B cell (primary cell): Measurements from ENCODE around the gene SLC52A1. TPM values are rescaled to one million over a fixed set of nuclear protein-coding genes. Genes with fewer than 3 reads are reported as not detected.
A peak's percentile ranks its signal among the peaks of the same experiment; 100 is the strongest.

ENCODE experiments used
- ATAC-seq: fragments of 200-7000 bp; cut with Tn5 transposase; one replicate; pipeline ENCODE4 v1.10.0; 2021; ENCODE audit warnings: low read depth, mild to moderate bottlenecking, moderate number of reproducible peaks, moderate library complexity
- CTCF ChIA-PET: fragments of 350-600 bp; sonication (Branson Sonifier 250); formaldehyde crosslinking; loops from one replicate; lab custom pipeline; 2021; ENCODE audit warnings: antibody characterized with exemption, inconsistent platforms; lab: Charles Lee
- POLR2A ChIA-PET: fragments of 350-600 bp; sonication (Branson Sonifier 250); formaldehyde crosslinking; loops from one replicate; lab custom pipeline; 2021; ENCODE audit warnings: antibody characterized with exemption; lab: Charles Lee
- DNase-seq: peaks from one replicate; pipeline ENCODE4 v3.0.0; 2013
- H2AFZ ChIP-seq: 2 replicates; pipeline ENCODE4 v1.6.1; 2012; ENCODE audit warnings: mild to moderate bottlenecking, low read depth, low read length; ENCODE audit not compliant: insufficient read depth, poor library complexity, severe bottlenecking
- H3K27ac ChIP-seq, 2 donors: 1 replicate in 1 of 2; 2 replicates in 1 of 2; pipeline ENCODE4 v1.5.1; 2012 to 2013; ENCODE audit warnings: low read length in 2 of 2, mild to moderate bottlenecking in 2 of 2, moderate library complexity in 1 of 2
- H3K27me3 ChIP-seq, 4 experiments: fragments of 200-600 bp in 1 of 4; sonication (generic) in 1 of 4; replicated peaks in 1 of 4; 1 replicate in 2 of 4; 2 replicates in 2 of 4; pipeline versions ENCODE4 v1.6.1 to v1.7.0; 2013 to 2016; ENCODE audit warnings: low read length in 3 of 4, mild to moderate bottlenecking in 2 of 4, mixed read lengths in 1 of 4, moderate library complexity in 1 of 4; ENCODE audit not compliant: insufficient read depth in 4 of 4, control insufficient read depth in 3 of 4; ENCODE audit errors: control extremely low read depth in 1 of 4
- H3K36me3 ChIP-seq, 2 experiments: replicated peaks in 1 of 2; 1 replicate in 1 of 2; 2 replicates in 1 of 2; pipeline versions ENCODE4 v1.6.1 to v1.7.1; 2013; ENCODE audit warnings: low read length in 1 of 2; ENCODE audit not compliant: insufficient read depth in 2 of 2, control insufficient read depth in 1 of 2; ENCODE audit errors: control extremely low read depth in 1 of 2, extremely low read depth in 1 of 2
- H3K4me1 ChIP-seq, 2 donors: fragments of 200-600 bp in 1 of 2; sonication (generic) in 1 of 2; 1 replicate in 1 of 2; 2 replicates in 1 of 2; pipeline versions ENCODE4 v1.5.1 to v1.6.1; 2013 to 2017; ENCODE audit warnings: low read length in 2 of 2; ENCODE audit not compliant: control insufficient read depth in 2 of 2, insufficient read depth in 2 of 2
- H3K4me2 ChIP-seq: replicated peaks from 2 replicates; pipeline ENCODE3; 2012; ENCODE audit warnings: mild to moderate bottlenecking, low read depth, low read length; ENCODE audit not compliant: poor library complexity, severe bottlenecking
- H3K4me3 ChIP-seq, 5 experiments: fragments of 200-600 bp in 1 of 5; sonication (generic) in 1 of 5; 1 replicate in 3 of 5; 2 replicates in 2 of 5; pipeline versions ENCODE4 v1.5.1 to v1.7.0; 2011 to 2016; ENCODE audit warnings: low read length in 4 of 5, mild to moderate bottlenecking in 4 of 5, low read depth in 2 of 5, control low read depth in 1 of 5, moderate library complexity in 1 of 5; ENCODE audit not compliant: insufficient read depth in 1 of 5; ENCODE audit errors: control extremely low read depth in 1 of 5, extremely low read depth in 1 of 5
- H3K79me2 ChIP-seq: fragments of 200-600 bp; sonication (generic); one replicate; pipeline ENCODE4 v1.6.0; 2016; ENCODE audit warnings: low read length; ENCODE audit not compliant: control insufficient read depth, insufficient read depth
- H3K9ac ChIP-seq: fragments of 200-600 bp; sonication (generic); 2 replicates; pipeline ENCODE4 v1.6.1; 2017; ENCODE audit warnings: mild to moderate bottlenecking, low read length, moderate library complexity
- H3K9me3 ChIP-seq, 3 donors: one replicate each; pipeline versions ENCODE4 v1.6.1 to v1.7.1; 2013; ENCODE audit warnings: low read length in 2 of 3; ENCODE audit not compliant: control insufficient read depth in 2 of 3, insufficient read depth in 1 of 3; ENCODE audit errors: control extremely low read depth in 1 of 3
- H4K20me1 ChIP-seq: 2 replicates; pipeline ENCODE4 v1.6.0; 2012; ENCODE audit warnings: mild to moderate bottlenecking, low read length; ENCODE audit not compliant: insufficient read depth, control insufficient read depth, poor library complexity, severe bottlenecking
- H3K27ac Mint-ChIP-seq: one replicate; pipeline ENCODE4 v1.8.0; 2021; ENCODE audit warnings: mixed read lengths
- H3K27me3 Mint-ChIP-seq: one replicate; pipeline ENCODE4 v1.8.0; 2021; ENCODE audit warnings: mixed read lengths
- H3K4me1 Mint-ChIP-seq: one replicate; pipeline ENCODE4 v1.8.0; 2021; ENCODE audit warnings: mixed read lengths
- H3K4me3 Mint-ChIP-seq: one replicate; pipeline ENCODE4 v1.8.0; 2021; ENCODE audit warnings: mixed read lengths
- H3K9me3 Mint-ChIP-seq: one replicate; pipeline ENCODE4 v1.8.0; 2022; ENCODE audit warnings: mixed read lengths; ENCODE audit not compliant: insufficient read depth
- CTCF ChIP-seq: fragments of 200-600 bp; IDR thresholded peaks from one replicate; pipeline ENCODE4 v1.8.0; 2022; ENCODE audit warnings: antibody characterized with exemption, mild to moderate bottlenecking
- EZH2 ChIP-seq: IDR thresholded peaks from 2 replicates; pipeline ENCODE4 v1.6.1; 2012; ENCODE audit warnings: borderline replicate concordance, low read depth, mild to moderate bottlenecking, moderate library complexity, low read length; ENCODE audit not compliant: insufficient read depth, poor library complexity, severe bottlenecking
- WGBS: methylation state at CpG from one replicate; pipeline ENCODE4 v1.1.5; 2013; ENCODE audit warnings: missing lambda C conversion rate; ENCODE audit not compliant: insufficient coverage; 5-methylcytosine and 5-hydroxymethylcytosine counted together
- intact Hi-C: fragments of 100-400 bp; cut with micrococcal nuclease; formaldehyde crosslinking; loops from one replicate; pipeline ENCODE4 v1.10.0; 2022
- polyA plus RNA-seq: library from polyadenylated mRNA; depleted of rRNA; stranded (reverse); fragments of >200 nt; gene quantifications from 2 replicates; pipeline ENCODE4 v1.2.3, GENCODE V29; 2012
- total RNA-seq, 2 donors: library from RNA; stranded (reverse); fragments of 120-200 nt in 1 of 2; gene quantifications; 1 replicate in 1 of 2; 2 replicates in 1 of 2; pipeline versions ENCODE4 v1.2.3 to v1.2.4, GENCODE V29; 2013 to 2022

Gene SLC52A1
- total and polyA plus RNA-seq, 2 donors (not counting 1 experiment from before 2014, with no cell fraction given) = not detected

DNA sequence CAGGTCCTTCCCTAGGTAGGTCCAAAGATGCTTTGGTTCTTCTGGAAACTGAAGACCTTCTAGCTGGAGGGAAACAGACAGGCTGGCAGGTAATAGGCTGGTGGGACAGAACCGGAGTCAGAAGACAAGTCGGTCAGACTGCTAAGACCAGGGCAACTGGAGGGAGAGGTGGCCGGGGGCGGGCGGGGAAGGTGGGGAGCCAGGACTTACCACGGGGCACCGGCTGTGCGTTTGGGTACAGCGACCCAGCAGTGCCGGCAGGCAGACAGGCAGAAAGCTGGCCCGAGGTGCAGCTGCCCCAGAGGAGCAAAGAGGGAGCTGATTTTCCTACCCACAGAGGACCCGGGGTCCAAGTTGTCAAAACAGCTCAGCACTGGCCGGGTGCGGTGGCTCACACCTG, 575 bp downstream of the SLC52A1 start:
- no peaks in the 10 kb centered on the region for H3K79me2 ChIP-seq
- Mint-ChIP-seq H3K4me1 (peaks cover 25% of the 10 kb centered on the region), H3K9me3 (no peaks in the 10 kb centered on the region), H3K4me3 (no peak overlapping the region), H3K27ac (no peak overlapping the region), H3K27me3 (no peaks in the 10 kb centered on the region)
- no peak overlapping the region for H3K9ac ChIP-seq
- no peak for TF ChIP-seq EZH2
- TF ChIP-seq CTCF = no peak
- H3K27ac ChIP-seq = no peak overlapping the region
- H3K4me1 ChIP-seq = peaks cover 7 to 18% of the 10 kb centered on the region in 2 donors
- intact Hi-C loops = loop anchor here (5.0 kb wide), 2 partner anchors 37 to 43 kb away; partner anchors contain the start of genes INCA1, KIF1C and ZFP3
- peaks cover 0 to 21% (median 5%) of the 10 kb centered on the region in 4 experiments for H3K27me3 ChIP-seq
- CTCF ChIA-PET = interaction anchor here (1.2 to 3.8 kb wide), 5 partner anchors 12 to 55 kb away, joined by 3 to 27 read pairs (median 4); no protein-coding TSS in a partner anchor
- no peak overlapping the region for H3K4me2 ChIP-seq
- no peak overlapping the region for H3K4me3 ChIP-seq
- H3K9me3 ChIP-seq = no peaks in the 10 kb centered on the region
- H2AFZ ChIP-seq = no peak overlapping the region
- ATAC-seq (no peak), DNase-seq (no peak)
- 92% methylated on average over 14 of the region's 14 CpGs for WGBS
- no peaks in the 10 kb centered on the region for H4K20me1 ChIP-seq
- POLR2A ChIA-PET = no interaction called here
- no peaks in the 10 kb centered on the region for H3K36me3 ChIP-seq

- ATAC-seq = no peak
- no peak overlapping the region for H3K27ac ChIP-seq
- no peaks in the 10 kb centered on the region for H3K9me3 ChIP-seq
- CTCF ChIA-PET = interaction anchor here (1.2 to 3.8 kb wide), 4 partner anchors 12 to 28 kb away, joined by 4 to 27 read pairs (median 10); no protein-coding TSS in a partner anchor
- TF ChIP-seq CTCF (no peak), EZH2 (no peak)
- Mint-ChIP-seq H3K9me3 (no peaks in the 10 kb centered on the region), H3K27ac (peak overlapping the region; percentile 61), H3K4me1 (peaks cover 25% of the 10 kb centered on the region), H3K4me3 (no peak overlapping the region), H3K27me3 (no peaks in the 10 kb centered on the region)
- H3K36me3 ChIP-seq = no peaks in the 10 kb centered on the region
- POLR2A ChIA-PET = no interaction called here
- no peak overlapping the region for H3K4me3 ChIP-seq
- intact Hi-C loops = loop anchor here (5.0 kb wide), 2 partner anchors 37 to 43 kb away; partner anchors contain the start of genes INCA1, KIF1C and ZFP3
- no peak overlapping the region for H3K9ac ChIP-seq
- no peak for DNase-seq
- peaks cover 0 to 21% (median 5%) of the 10 kb centered on the region in 4 experiments for H3K27me3 ChIP-seq
- WGBS = 96% methylated on average over 3 of the region's 5 CpGs
- H3K4me2 ChIP-seq = no peak overlapping the region
- H4K20me1 ChIP-seq = no peaks in the 10 kb centered on the region
- peaks cover 7 to 18% of the 10 kb centered on the region in 2 donors for H3K4me1 ChIP-seq
- H2AFZ ChIP-seq = no peak overlapping the region
- H3K79me2 ChIP-seq = no peaks in the 10 kb centered on the region
These were observed 1.2 kb downstream of the SLC52A1 start for GRCh38 chr17:5034063-5034462.
